T-cell (primary cell): ENCODE measurements around the gene CCR5. TPM values are rescaled to one million over a fixed set of nuclear protein-coding genes. Genes with fewer than 3 reads are reported as not detected.

Source experiments
- ATAC-seq, 4 experiments: fragments of 200-7000 bp in 3 of 4; fragments of 150-1000 bp in 1 of 4; cut with Tn5 transposase; replicated peaks in 1 of 4; 1 replicate in 3 of 4; 2 replicates in 1 of 4; pipeline ENCODE4 v1.10.0; 2021; ENCODE audit warnings: moderate library complexity in 3 of 4, mild to moderate bottlenecking in 2 of 4, moderate number of reproducible peaks in 1 of 4
- CTCF ChIA-PET, 2 donors: fragments of 300-600 bp; sonication (Branson Sonifier 250); formaldehyde crosslinking; loops; one replicate each; lab custom pipeline; 2022; ENCODE audit warnings: antibody characterized with exemption in 2 of 2; lab: Charles Lee
- POLR2A ChIA-PET, 2 donors: fragments of 300-600 bp; sonication (Branson Sonifier 250); formaldehyde crosslinking; loops; one replicate each; lab custom pipeline; 2022; ENCODE audit warnings: antibody characterized with exemption in 2 of 2; lab: Charles Lee
- DNase-seq, 35 experiments: peaks; one replicate each; pipeline versions ENCODE4 v3.0.0 to v3.0.0-alpha.2; 2013 to 2023
- H3K27ac ChIP-seq: one replicate; pipeline ENCODE4 v1.5.1; 2013; ENCODE audit warnings: low read length
- H3K27me3 ChIP-seq, 2 experiments: replicated peaks in 1 of 2; 1 replicate in 1 of 2; 2 replicates in 1 of 2; pipeline versions ENCODE4 v1.6.1 to v1.7.0; 2013; ENCODE audit warnings: low read length in 1 of 2, mixed read lengths in 1 of 2; ENCODE audit not compliant: control insufficient read depth in 2 of 2, insufficient read depth in 2 of 2; ENCODE audit errors: extremely low read depth in 1 of 2
- H3K36me3 ChIP-seq, 2 donors: 1 replicate in 1 of 2; 2 replicates in 1 of 2; pipeline versions ENCODE4 v1.6.1 to v1.7.0; 2013; ENCODE audit warnings: low read length in 1 of 2; ENCODE audit not compliant: control insufficient read depth in 2 of 2, insufficient read depth in 1 of 2; ENCODE audit errors: extremely low read depth in 1 of 2
- H3K4me1 ChIP-seq, 2 experiments: 1 replicate in 1 of 2; 2 replicates in 1 of 2; pipeline versions ENCODE4 v1.6.1 to v1.7.0; 2013; ENCODE audit warnings: low read length in 2 of 2, mixed read lengths in 1 of 2; ENCODE audit not compliant: insufficient read depth in 2 of 2, control insufficient read depth in 1 of 2; ENCODE audit errors: extremely low read depth in 1 of 2
- H3K4me3 ChIP-seq, 2 donors: 1 replicate in 1 of 2; 2 replicates in 1 of 2; pipeline versions ENCODE4 v1.5.1 to v1.7.0; 2013; ENCODE audit warnings: mild to moderate bottlenecking in 2 of 2, low read length in 1 of 2, moderate library complexity in 1 of 2; ENCODE audit not compliant: control insufficient read depth in 1 of 2; ENCODE audit errors: extremely low read depth in 1 of 2
- H3K9me3 ChIP-seq: 2 replicates; pipeline ENCODE4 v1.7.0; 2013
- H3K27ac Mint-ChIP-seq, 2 donors: one replicate each; pipeline ENCODE4 v1.8.0; 2020 to 2021; ENCODE audit warnings: mild to moderate bottlenecking in 2 of 2, mixed read lengths in 2 of 2
- H3K27me3 Mint-ChIP-seq, 2 donors: one replicate each; pipeline ENCODE4 v1.8.0; 2021 to 2022; ENCODE audit warnings: mixed read lengths in 2 of 2
- H3K36me3 Mint-ChIP-seq: one replicate; pipeline ENCODE4 v1.8.0; 2021; ENCODE audit warnings: mixed read lengths
- H3K4me1 Mint-ChIP-seq, 3 donors: one replicate each; pipeline ENCODE4 v1.8.0; 2020 to 2022; ENCODE audit warnings: mixed read lengths in 3 of 3, mild to moderate bottlenecking in 1 of 3
- H3K4me3 Mint-ChIP-seq, 3 donors: one replicate each; pipeline ENCODE4 v1.8.0; 2020 to 2022; ENCODE audit warnings: mild to moderate bottlenecking in 3 of 3, mixed read lengths in 3 of 3, moderate library complexity in 3 of 3
- H3K9me3 Mint-ChIP-seq, 3 donors: one replicate each; pipeline ENCODE4 v1.8.0; 2020 to 2022; ENCODE audit warnings: mixed read lengths in 3 of 3
- WGBS: methylation state at CpG from one replicate; pipeline ENCODE4 v1.1.5; 2013; ENCODE audit warnings: missing lambda C conversion rate; ENCODE audit not compliant: insufficient coverage; 5-methylcytosine and 5-hydroxymethylcytosine counted together
- total RNA-seq, 35 experiments: library from RNA in 6 of 35; stranded (reverse) in 6 of 35; fragments of 120-200 nt in 1 of 35; gene quantifications; one replicate each; pipeline versions ENCODE4 v1.2.1 to v1.2.4 and lab custom pipeline; 2013 to 2026

The CCR5 gene
- total RNA-seq, 5 donors from 2014 or later (not counting 1 experiment from before 2014, with no cell fraction given): 4.0 to 14.6 (median 10.1) TPM

DNA sequence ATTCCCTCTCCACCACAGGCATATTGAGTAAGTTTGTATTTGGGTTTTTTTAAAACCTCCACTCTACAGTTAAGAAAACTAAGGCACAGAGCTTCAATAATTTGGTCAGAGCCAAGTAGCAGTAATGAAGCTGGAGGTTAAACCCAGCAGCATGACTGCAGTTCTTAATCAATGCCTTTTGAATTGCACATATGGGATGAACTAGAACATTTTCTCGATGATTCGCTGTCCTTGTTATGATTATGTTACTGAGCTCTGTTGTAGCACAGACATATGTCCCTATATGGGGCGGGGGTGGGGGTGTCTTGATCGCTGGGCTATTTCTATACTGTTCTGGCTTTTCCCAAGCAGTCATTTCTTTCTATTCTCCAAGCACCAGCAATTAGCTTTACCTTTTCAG lies 1.6 kb upstream of the CCR5 start:
- Mint-ChIP-seq H3K36me3 (no peaks in the 10 kb centered on the region), H3K4me1 (peaks cover 34 to 73% (median 54%) of the 10 kb centered on the region in 3 donors)
- POLR2A ChIA-PET: interaction anchor here in 1 of 2 donors (0.7 kb wide), 1 partner anchor 11 kb away, joined by 4 read pairs; no protein-coding TSS in a partner anchor

DNA sequence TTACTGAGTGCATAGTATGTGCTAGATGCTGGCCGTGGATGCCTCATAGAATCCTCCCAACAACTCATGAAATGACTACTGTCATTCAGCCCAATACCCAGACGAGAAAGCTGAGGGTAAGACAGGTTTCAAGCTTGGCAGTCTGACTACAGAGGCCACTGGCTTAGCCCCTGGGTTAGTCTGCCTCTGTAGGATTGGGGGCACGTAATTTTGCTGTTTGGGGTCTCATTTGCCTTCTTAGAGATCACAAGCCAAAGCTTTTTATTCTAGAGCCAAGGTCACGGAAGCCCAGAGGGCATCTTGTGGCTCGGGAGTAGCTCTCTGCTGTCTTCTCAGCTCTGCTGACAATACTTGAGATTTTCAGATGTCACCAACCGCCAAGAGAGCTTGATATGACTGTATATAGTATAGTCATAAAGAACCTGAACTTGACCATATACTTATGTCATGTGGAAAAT lies 1.0 kb upstream of the CCR5 start:
- Histone ChIP-seq H3K27ac (peak overlapping the region; percentile 74), H3K4me3 (no peak overlapping the region), H3K36me3 (no peaks in the 10 kb centered on the region), H3K9me3 (no peaks in the 10 kb centered on the region), H3K4me1 (peaks cover 20 to 59% of the 10 kb centered on the region in 2 experiments), H3K27me3 (no peaks in the 10 kb centered on the region)
- POLR2A ChIA-PET: no interaction called here
- WGBS: 8% methylated on average over 2 of the region's 6 CpGs
- Mint-ChIP-seq H3K9me3 (no peaks in the 10 kb centered on the region), H3K4me1 (peaks cover 40 to 77% (median 59%) of the 10 kb centered on the region in 3 donors), H3K36me3 (no peaks in the 10 kb centered on the region), H3K27ac (peak overlapping the region; percentile 86 to 94), H3K4me3 (peak overlapping the region; percentile 4 to 42 (median 28)), H3K27me3 (no peaks in the 10 kb centered on the region)
- ATAC-seq (peak in 1 of 4 experiments; percentile 28), DNase-seq (no peak)
- CTCF ChIA-PET: interaction anchor here (0.5 to 7.2 kb wide), 20 partner anchors 8 to 564 kb away, joined by 3 to 139 read pairs (median 8); partner anchors contain the start of genes CCR2 (in 1 of the 2), CCR5AS (in 1 of the 2) and CCRL2 (in 1 of the 2)

More for the DNA sequence above, 1.6 kb upstream of the CCR5 start:
- H3K27ac ChIP-seq: peak overlapping the region; percentile 74
- Mint-ChIP-seq H3K4me3 (peak overlapping the region in 2 of 3 donors; percentile 4 to 28), H3K9me3 (no peaks in the 10 kb centered on the region), H3K27me3 (no peaks in the 10 kb centered on the region), H3K27ac (peak overlapping the region; percentile 86 to 94)
- no peaks in the 10 kb centered on the region for H3K36me3 ChIP-seq
- H3K9me3 ChIP-seq: no peaks in the 10 kb centered on the region
- no peak for DNase-seq
- ATAC-seq: no peak
- peaks cover 18 to 54% of the 10 kb centered on the region in 2 experiments for H3K4me1 ChIP-seq
- no peaks in the 10 kb centered on the region for H3K27me3 ChIP-seq
- CTCF ChIA-PET: interaction anchor here (0.6 to 7.2 kb wide), 26 partner anchors 9 to 564 kb away, joined by 3 to 139 read pairs (median 6); partner anchors contain the start of genes CCR1 (in 1 of the 2), CCR2 (in 1 of the 2), CCR5AS (in 1 of the 2) and CCRL2 (in 1 of the 2)
- no CpG with 5 or more reads among the region's 4 CpGs for WGBS
- no peak overlapping the region for H3K4me3 ChIP-seq

DNA sequence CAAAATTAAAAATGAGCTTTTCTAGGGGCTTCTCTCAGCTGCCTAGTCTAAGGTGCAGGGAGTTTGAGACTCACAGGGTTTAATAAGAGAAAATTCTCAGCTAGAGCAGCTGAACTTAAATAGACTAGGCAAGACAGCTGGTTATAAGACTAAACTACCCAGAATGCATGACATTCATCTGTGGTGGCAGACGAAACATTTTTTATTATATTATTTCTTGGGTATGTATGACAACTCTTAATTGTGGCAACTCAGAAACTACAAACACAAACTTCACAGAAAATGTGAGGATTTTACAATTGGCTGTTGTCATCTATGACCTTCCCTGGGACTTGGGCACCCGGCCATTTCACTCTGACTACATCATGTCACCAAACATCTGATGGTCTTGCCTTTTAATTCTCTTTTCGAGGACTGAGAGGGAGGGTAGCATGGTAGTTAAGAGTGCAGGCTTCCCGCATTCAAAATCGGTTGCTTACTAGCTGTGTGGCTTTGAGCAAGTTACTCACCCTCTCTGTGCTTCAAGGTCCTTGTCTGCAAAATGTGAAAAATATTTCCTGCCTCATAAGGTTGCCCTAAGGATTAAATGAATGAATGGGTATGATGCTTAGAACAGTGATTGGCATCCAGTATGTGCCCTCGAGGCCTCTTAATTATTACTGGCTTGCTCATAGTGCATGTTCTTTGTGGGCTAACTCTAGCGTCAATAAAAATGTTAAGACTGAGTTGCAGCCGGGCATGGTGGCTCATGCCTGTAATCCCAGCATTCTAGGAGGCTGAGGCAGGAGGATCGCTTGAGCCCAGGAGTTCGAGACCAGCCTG lies 984 bp downstream of the CCR5 start:
- WGBS: 21% methylated on average over 2 of the region's 10 CpGs
- Histone ChIP-seq H3K36me3 (no peaks in the 10 kb centered on the region), H3K4me3 (peak overlapping the region in 1 of 2 donors; percentile 42), H3K27me3 (no peaks in the 10 kb centered on the region), H3K27ac (peak overlapping the region; percentile 74), H3K4me1 (peaks cover 32 to 55% of the 10 kb centered on the region in 2 experiments), H3K9me3 (no peaks in the 10 kb centered on the region)
- Mint-ChIP-seq H3K36me3 (no peaks in the 10 kb centered on the region), H3K9me3 (no peaks in the 10 kb centered on the region), H3K27me3 (no peaks in the 10 kb centered on the region), H3K4me3 (peak overlapping the region; percentile 10 to 70 (median 70)), H3K27ac (peak overlapping the region; percentile 86 to 94), H3K4me1 (peaks cover 53 to 83% (median 76%) of the 10 kb centered on the region in 3 donors)
- DNase-seq (no peak), ATAC-seq (no peak)
- ChIA-PET POLR2A (interaction anchor here (0.5 to 1.2 kb wide), 4 partner anchors 22 to 482 kb away, joined by 3 read pairs; no protein-coding TSS in a partner anchor), CTCF (interaction anchor here (0.5 to 7.2 kb wide), 28 partner anchors 9 to 902 kb away, joined by 3 to 139 read pairs (median 4); partner anchors contain the start of gene CCR1 (in 1 of the 2))

DNA sequence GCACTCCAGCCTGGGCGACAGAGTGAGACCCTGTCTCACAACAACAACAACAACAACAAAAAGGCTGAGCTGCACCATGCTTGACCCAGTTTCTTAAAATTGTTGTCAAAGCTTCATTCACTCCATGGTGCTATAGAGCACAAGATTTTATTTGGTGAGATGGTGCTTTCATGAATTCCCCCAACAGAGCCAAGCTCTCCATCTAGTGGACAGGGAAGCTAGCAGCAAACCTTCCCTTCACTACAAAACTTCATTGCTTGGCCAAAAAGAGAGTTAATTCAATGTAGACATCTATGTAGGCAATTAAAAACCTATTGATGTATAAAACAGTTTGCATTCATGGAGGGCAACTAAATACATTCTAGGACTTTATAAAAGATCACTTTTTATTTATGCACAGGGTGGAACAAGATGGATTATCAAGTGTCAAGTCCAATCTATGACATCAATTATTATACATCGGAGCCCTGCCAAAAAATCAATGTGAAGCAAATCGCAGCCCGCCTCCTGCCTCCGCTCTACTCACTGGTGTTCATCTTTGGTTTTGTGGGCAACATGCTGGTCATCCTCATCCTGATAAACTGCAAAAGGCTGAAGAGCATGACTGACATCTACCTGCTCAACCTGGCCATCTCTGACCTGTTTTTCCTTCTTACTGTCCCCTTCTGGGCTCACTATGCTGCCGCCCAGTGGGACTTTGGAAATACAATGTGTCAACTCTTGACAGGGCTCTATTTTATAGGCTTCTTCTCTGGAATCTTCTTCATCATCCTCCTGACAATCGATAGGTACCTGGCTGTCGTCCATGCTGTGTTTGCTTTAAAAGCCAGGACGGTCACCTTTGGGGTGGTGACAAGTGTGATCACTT lies 2.0 kb downstream of the CCR5 start:
- no peaks in the 10 kb centered on the region for H3K27me3 Mint-ChIP-seq
- DNase-seq (peak in 3 of 35 experiments; percentile 21 to 63 (median 22)), ATAC-seq (peak in 2 of 4 experiments; percentile 13 to 31)
- CTCF ChIA-PET: interaction anchor here (0.5 to 7.2 kb wide), 18 partner anchors 13 to 903 kb away, joined by 3 to 139 read pairs (median 3); partner anchors contain the start of gene CCR1 (in 1 of the 2)
- peaks cover 53 to 83% (median 77%) of the 10 kb centered on the region in 3 donors for H3K4me1 Mint-ChIP-seq
- Histone ChIP-seq H3K27me3 (no peaks in the 10 kb centered on the region), H3K36me3 (no peaks in the 10 kb centered on the region), H3K4me3 (peak overlapping the region in 1 of 2 donors; percentile 42), H3K4me1 (peaks cover 32 to 51% of the 10 kb centered on the region in 2 experiments), H3K27ac (no peak overlapping the region), H3K9me3 (no peaks in the 10 kb centered on the region)
- peak overlapping the region; percentile 10 to 70 (median 70) for H3K4me3 Mint-ChIP-seq
- H3K27ac Mint-ChIP-seq: peak overlapping the region; percentile 78 to 86
- H3K36me3 Mint-ChIP-seq: no peaks in the 10 kb centered on the region
- POLR2A ChIA-PET: no interaction called here
- 93% methylated on average over 4 of the region's 9 CpGs for WGBS
- H3K9me3 Mint-ChIP-seq: no peaks in the 10 kb centered on the region

DNA sequence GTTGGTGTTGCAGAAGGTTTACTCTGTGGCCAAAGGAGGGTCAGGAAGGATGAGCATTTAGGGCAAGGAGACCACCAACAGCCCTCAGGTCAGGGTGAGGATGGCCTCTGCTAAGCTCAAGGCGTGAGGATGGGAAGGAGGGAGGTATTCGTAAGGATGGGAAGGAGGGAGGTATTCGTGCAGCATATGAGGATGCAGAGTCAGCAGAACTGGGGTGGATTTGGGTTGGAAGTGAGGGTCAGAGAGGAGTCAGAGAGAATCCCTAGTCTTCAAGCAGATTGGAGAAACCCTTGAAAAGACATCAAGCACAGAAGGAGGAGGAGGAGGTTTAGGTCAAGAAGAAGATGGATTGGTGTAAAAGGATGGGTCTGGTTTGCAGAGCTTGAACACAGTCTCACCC lies 4.0 kb downstream of the CCR5 start:
- peak overlapping the region; percentile 19 to 48 (median 28) for H3K4me3 Mint-ChIP-seq
- peak overlapping the region in 1 of 2 donors; percentile 19 for H3K4me3 ChIP-seq
- WGBS: 59% methylated on average over 3 of the region's 3 CpGs
- POLR2A ChIA-PET: no interaction called here
- no peaks in the 10 kb centered on the region for H3K27me3 ChIP-seq
- DNase-seq (no peak), ATAC-seq (no peak)
- H3K27ac Mint-ChIP-seq: peak overlapping the region; percentile 75 to 78
- H3K36me3 ChIP-seq: no peaks in the 10 kb centered on the region
- no peaks in the 10 kb centered on the region for H3K9me3 Mint-ChIP-seq
- CTCF ChIA-PET: interaction anchor here in 1 of 2 donors (1.2 to 1.3 kb wide), 3 partner anchors 75 to 166 kb away, joined by 3 to 6 read pairs (median 3); partner anchors contain the start of gene CCR1
- H3K9me3 ChIP-seq: no peaks in the 10 kb centered on the region
- no peaks in the 10 kb centered on the region for H3K27me3 Mint-ChIP-seq
- H3K4me1 ChIP-seq: peaks cover 24 to 35% of the 10 kb centered on the region in 2 experiments
- peaks cover 39 to 67% (median 62%) of the 10 kb centered on the region in 3 donors for H3K4me1 Mint-ChIP-seq
- H3K27ac ChIP-seq: peak overlapping the region; percentile 42
- H3K36me3 Mint-ChIP-seq: no peaks in the 10 kb centered on the region
